Gastroesophageal sphincter (tissue), 4 donors: Measurements from ENCODE around the gene CCSER2. TPM values are rescaled to one million over a fixed set of nuclear protein-coding genes. Genes with fewer than 3 reads are reported as not detected.

Source experiments
- ATAC-seq: fragments of 150-250 bp; one replicate; pipeline ENCODE4 v1.9.1; 2016; ENCODE audit warnings: mild to moderate bottlenecking, moderate library complexity
- H3K27ac ChIP-seq, 4 donors: fragments of 200-600 bp; sonication (generic) in 3 of 4; 1 replicate in 3 of 4; 2 replicates in 1 of 4; pipeline ENCODE4 v1.5.1; 2016 to 2019
- H3K27me3 ChIP-seq: fragments of 200-600 bp; sonication (generic); one replicate; pipeline ENCODE4 v1.5.1; 2019
- H3K36me3 ChIP-seq, 2 donors: fragments of 200-600 bp; sonication (generic); one replicate each; pipeline ENCODE4 v1.5.1; 2019; ENCODE audit warnings: control low read depth in 1 of 2
- H3K4me1 ChIP-seq, 3 donors: fragments of 200-600 bp; sonication (generic); 1 replicate in 2 of 3; 2 replicates in 1 of 3; pipeline ENCODE4 v1.5.1; 2016 to 2019; ENCODE audit warnings: control low read depth in 2 of 3
- H3K4me3 ChIP-seq, 2 donors: fragments of 200-600 bp; sonication (generic); one replicate each; pipeline ENCODE4 v1.5.1; 2019; ENCODE audit warnings: mild to moderate bottlenecking in 1 of 2, moderate library complexity in 1 of 2
- H3K9me3 ChIP-seq, 3 donors: fragments of 200-600 bp; sonication (generic); one replicate each; pipeline ENCODE4 v1.5.1; 2017 to 2019; ENCODE audit warnings: control low read depth in 2 of 3
- EP300 ChIP-seq: sonication (generic); formaldehyde crosslinking; IDR thresholded peaks from one replicate; pipeline ENCODE4 v1.6.1; 2017; ENCODE audit warnings: antibody characterized with exemption, mild to moderate bottlenecking
- POLR2A ChIP-seq, 2 donors: fragments of 450-650 bp; IDR thresholded peaks; one replicate each; pipeline ENCODE4 v1.6.1; 2017; ENCODE audit warnings: antibody characterized with exemption in 2 of 2, mild to moderate bottlenecking in 2 of 2, moderate library complexity in 1 of 2
- POLR2AphosphoS5 ChIP-seq: sonication (generic); formaldehyde crosslinking; IDR thresholded peaks from one replicate; pipeline ENCODE4 v1.6.1; 2017; ENCODE audit warnings: antibody characterized with exemption
- WGBS, 2 donors: methylation state at CpG; one replicate each; pipeline ENCODE4 v1.1.5; 2018; ENCODE audit warnings: low coverage in 1 of 2; 5-methylcytosine and 5-hydroxymethylcytosine counted together
- total RNA-seq, 4 donors: library from RNA; depleted of rRNA; stranded (reverse); fragments of >200 nt; gene quantifications; one replicate each; pipeline ENCODE4 v1.1.0, GENCODE V29; 2016
- TF ChIP-seq, protein P1 (sequence below), 4 experiments: fragments of 200-600 bp in 2 of 4; fragments of 450-650 bp in 2 of 4; sonication (generic) in 1 of 4; IDR thresholded peaks; one replicate each; pipeline ENCODE4 v1.5.1; 2017 to 2019; ENCODE audit warnings: antibody characterized with exemption in 4 of 4, mild to moderate bottlenecking in 2 of 4, moderate library complexity in 2 of 4

The CCSER2 gene
- total RNA-seq, 4 donors from 2014 or later = 64.5 to 93.5 (median 83.3) TPM

DNA sequence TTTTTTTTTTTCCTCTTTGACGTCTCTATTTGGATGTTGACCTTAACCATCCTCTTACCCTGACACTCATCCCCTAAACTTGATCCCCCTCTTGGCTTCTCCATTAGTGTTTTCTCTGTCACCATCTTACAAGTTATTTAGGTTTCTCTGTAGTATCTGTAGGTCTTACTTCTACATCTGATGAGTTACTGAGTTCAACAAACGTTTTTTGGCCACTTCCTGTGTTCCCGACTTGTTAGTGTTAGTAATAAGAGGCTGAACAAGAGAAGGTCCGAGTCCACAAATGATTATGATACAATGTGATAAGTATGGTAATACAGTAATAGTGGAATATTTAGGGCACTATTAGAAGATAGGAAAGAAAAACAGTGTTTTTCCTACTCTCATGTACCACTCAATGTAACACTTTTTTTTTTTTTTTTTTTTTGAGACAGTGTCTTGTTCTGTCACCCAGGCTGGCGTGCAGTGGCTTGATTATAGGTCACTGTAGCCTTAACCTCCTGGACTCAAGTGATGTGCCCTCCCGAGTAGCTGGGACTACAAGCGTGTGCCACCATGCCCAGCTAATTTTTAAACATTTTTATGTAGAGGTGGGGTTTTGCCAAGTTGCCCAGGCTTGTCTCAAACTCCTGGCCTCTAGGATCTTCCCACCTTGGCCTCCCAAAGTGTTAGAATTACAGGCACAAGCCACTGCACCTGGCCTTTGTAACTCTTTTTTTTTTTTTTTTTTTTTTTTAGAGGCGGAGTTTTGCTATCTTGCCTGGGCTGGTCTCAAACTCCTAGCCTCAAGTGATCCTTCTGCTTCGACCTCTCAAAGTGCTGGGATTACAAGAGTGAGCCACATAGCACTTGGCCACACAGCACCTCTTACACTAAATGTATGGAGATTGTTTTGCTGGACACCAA, 12.5 kb downstream of the CCSER2 start:
- no peak for TF ChIP-seq EP300
- TF ChIP-seq POLR2AphosphoS5 = no peak
- TF ChIP-seq, protein P1, sequence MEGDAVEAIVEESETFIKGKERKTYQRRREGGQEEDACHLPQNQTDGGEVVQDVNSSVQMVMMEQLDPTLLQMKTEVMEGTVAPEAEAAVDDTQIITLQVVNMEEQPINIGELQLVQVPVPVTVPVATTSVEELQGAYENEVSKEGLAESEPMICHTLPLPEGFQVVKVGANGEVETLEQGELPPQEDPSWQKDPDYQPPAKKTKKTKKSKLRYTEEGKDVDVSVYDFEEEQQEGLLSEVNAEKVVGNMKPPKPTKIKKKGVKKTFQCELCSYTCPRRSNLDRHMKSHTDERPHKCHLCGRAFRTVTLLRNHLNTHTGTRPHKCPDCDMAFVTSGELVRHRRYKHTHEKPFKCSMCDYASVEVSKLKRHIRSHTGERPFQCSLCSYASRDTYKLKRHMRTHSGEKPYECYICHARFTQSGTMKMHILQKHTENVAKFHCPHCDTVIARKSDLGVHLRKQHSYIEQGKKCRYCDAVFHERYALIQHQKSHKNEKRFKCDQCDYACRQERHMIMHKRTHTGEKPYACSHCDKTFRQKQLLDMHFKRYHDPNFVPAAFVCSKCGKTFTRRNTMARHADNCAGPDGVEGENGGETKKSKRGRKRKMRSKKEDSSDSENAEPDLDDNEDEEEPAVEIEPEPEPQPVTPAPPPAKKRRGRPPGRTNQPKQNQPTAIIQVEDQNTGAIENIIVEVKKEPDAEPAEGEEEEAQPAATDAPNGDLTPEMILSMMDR (IDR thresholded peaks at IDR 0.05) = no peak
- TF ChIP-seq POLR2A (IDR thresholded peaks at IDR 0.05) = no peak
- Histone ChIP-seq H3K27me3 (no peaks in the 10 kb centered on the region), H3K4me3 (no peak overlapping the region), H3K36me3 (no peaks in the 10 kb centered on the region), H3K27ac (no peak overlapping the region), H3K9me3 (no peaks in the 10 kb centered on the region), H3K4me1 (peaks cover 9 to 60% (median 15%) of the 10 kb centered on the region in 3 donors)
- no peak for ATAC-seq
- WGBS, 2 donors = 82 to 90% methylated on average over 3 to 7 of the region's 9 CpGs

DNA sequence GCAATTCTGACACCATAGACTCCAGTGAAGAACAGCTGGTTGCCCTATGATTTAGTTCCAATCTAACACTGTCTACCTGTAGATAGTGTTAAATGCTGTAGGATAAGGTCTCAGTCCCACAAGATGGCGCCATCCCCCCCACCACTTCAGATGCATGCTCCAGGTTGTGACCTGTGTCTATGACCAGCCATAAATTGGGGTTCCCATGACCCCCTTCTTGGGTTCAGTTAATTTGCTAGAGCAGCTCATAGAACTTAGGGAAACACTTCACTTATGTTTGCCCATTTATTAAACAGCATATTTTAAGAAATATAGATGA, 13.1 kb downstream of the CCSER2 start:
- Histone ChIP-seq H3K27ac (no peak overlapping the region), H3K9me3 (no peaks in the 10 kb centered on the region), H3K27me3 (no peaks in the 10 kb centered on the region), H3K36me3 (no peaks in the 10 kb centered on the region), H3K4me1 (peaks cover 4 to 59% (median 11%) of the 10 kb centered on the region in 3 donors), H3K4me3 (no peak overlapping the region)
- WGBS, 2 donors = 100% methylated on average over 1 of the region's 1 CpG; no CpG with 5 or more reads in 1 of the 2 donors
- ATAC-seq = no peak
- TF ChIP-seq POLR2A (IDR thresholded peaks at IDR 0.05) = no peak
- no peak for TF ChIP-seq POLR2AphosphoS5
- TF ChIP-seq EP300 = no peak
- TF ChIP-seq, protein P1 (IDR thresholded peaks at IDR 0.05) = no peak

DNA sequence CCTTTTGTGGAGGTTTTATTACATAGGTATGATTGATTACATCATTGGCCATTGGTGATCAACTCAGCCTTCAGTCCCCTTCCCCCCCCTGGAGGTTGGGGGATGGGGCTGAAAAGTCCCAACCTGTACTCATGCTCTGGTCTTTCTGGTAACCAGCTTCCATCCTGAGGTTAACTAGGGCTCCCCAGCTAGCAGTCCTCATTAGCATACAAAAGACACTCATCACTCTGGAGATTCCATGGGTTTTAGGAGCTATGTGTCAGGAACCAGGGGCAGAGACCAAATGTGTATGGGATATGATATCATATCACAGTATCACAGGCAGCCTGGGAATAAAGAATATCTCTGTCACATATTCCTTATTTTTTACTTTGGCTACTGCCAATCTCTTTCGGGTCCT, 13.6 kb downstream of the CCSER2 start:
- TF ChIP-seq POLR2A (IDR thresholded peaks at IDR 0.05) (no peak), POLR2AphosphoS5 (no peak), EP300 (no peak)
- TF ChIP-seq, protein P1 (IDR thresholded peaks at IDR 0.05) = no peak
- no peak for ATAC-seq
- Histone ChIP-seq H3K27me3 (no peaks in the 10 kb centered on the region), H3K36me3 (no peaks in the 10 kb centered on the region), H3K4me3 (no peak overlapping the region), H3K27ac (no peak overlapping the region), H3K4me1 (peaks cover 4 to 55% (median 6%) of the 10 kb centered on the region in 3 donors), H3K9me3 (no peaks in the 10 kb centered on the region)
- 50 to 57% methylated on average over 1 of the region's 1 CpG for WGBS, 2 donors

DNA sequence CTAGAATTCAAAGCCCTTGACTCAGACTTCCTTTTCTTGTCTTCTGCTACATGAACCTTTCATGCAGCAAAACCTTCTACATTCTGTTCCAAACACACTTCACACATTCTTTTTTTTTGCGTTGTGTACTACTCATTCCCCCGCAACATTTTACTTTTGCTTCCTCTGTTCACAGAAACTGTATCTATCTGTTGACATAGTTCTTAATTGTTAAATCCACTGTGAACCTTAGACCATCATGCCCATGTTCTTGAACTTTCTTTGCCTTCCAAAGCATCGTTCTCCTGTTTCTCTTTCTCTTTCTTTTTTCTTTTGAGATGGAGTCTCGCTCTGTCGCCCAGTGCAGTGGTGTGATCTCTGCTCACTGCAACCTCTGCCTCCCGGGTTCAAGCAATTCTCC, 14.2 kb downstream of the CCSER2 start:
- no peak for ATAC-seq
- H3K4me1 ChIP-seq = peaks cover 0 to 55% (median 3%) of the 10 kb centered on the region in 3 donors
- WGBS, 2 donors = 89 to 94% methylated on average over 6 of the region's 6 CpGs
- H3K27ac ChIP-seq = no peak overlapping the region
- H3K4me3 ChIP-seq = no peak overlapping the region
- TF ChIP-seq POLR2AphosphoS5 (no peak), POLR2A (IDR thresholded peaks at IDR 0.05) (no peak), EP300 (no peak)
- TF ChIP-seq, protein P1 (IDR thresholded peaks at IDR 0.05) = no peak
- no peaks in the 10 kb centered on the region for H3K36me3 ChIP-seq
- H3K9me3 ChIP-seq = no peaks in the 10 kb centered on the region
- H3K27me3 ChIP-seq = no peaks in the 10 kb centered on the region

DNA sequence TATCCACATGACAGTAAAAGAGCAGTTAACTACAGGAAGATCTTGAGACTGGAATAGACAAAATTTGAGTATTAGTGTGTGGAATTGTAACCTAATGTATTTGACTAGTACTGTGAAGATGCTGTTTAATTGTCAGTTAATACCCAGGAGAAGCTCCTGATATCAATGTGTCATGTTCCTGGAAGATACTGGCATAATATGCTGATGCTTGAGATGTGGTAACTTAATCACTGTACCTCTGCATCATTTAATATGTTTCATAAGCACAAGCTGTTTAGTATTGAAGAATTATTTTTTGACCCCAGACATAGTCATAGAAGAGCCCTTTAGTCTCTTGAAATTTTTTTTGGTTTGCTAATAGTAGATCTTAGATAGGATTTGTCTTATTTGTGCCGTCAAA, 15.4 kb downstream of the CCSER2 start:
- peaks cover 0 to 56% (median 9%) of the 10 kb centered on the region in 3 donors for H3K4me1 ChIP-seq
- H3K9me3 ChIP-seq = no peaks in the 10 kb centered on the region
- no peak for ATAC-seq
- no peak overlapping the region for H3K4me3 ChIP-seq
- no peak for TF ChIP-seq EP300
- no peak for TF ChIP-seq POLR2AphosphoS5
- no peak for TF ChIP-seq POLR2A (IDR thresholded peaks at IDR 0.05)
- TF ChIP-seq, protein P1 (IDR thresholded peaks at IDR 0.05) = no peak
- 79 to 88% methylated on average over 1 of the region's 1 CpG for WGBS, 2 donors
- H3K27me3 ChIP-seq = no peaks in the 10 kb centered on the region
- no peaks in the 10 kb centered on the region for H3K36me3 ChIP-seq
- H3K27ac ChIP-seq = no peak overlapping the region
